MM.1S (cell line): Measurements from ENCODE around the gene A3GALT2.

Source experiments
- CTCF ChIP-seq: fragments of 300-600 bp; sonication (generic); IDR thresholded peaks from 2 replicates; pipeline ENCODE4 v1.5.1; 2016; ENCODE audit warnings: antibody characterized with exemption, low read length, mixed read lengths
- EZH2 ChIP-seq: fragments of 300-600 bp; sonication (generic); optimal IDR thresholded peaks from 2 replicates; pipeline ENCODE3; 2017; ENCODE audit warnings: low read depth, mild to moderate bottlenecking, antibody characterized with exemption, low read length, mixed read lengths
- EZH2phosphoT487 ChIP-seq: fragments of 300-600 bp; sonication (generic); IDR thresholded peaks from 2 replicates; pipeline ENCODE4 v1.6.1; 2018; ENCODE audit warnings: antibody characterized with exemption, low read length

GRCh38 chr1:33358795-33359503 lies 38.1 kb upstream of the A3GALT2 start:
- no peak for TF ChIP-seq CTCF
- TF ChIP-seq EZH2phosphoT487 = no peak
- TF ChIP-seq EZH2 = no peak
